Measurements from ENCODE around the gene CRB2. TPM values are rescaled to one million over a fixed set of nuclear protein-coding genes. Genes with fewer than 3 reads are reported as not detected.

CRB2 gene
- total and polyA plus RNA-seq, 2 of the 13 experiments (the other 11 are each of a cell fraction or from before 2014, with no cell fraction given), result 0.01 to 0.29 TPM

- 0 out of 2 replicates have a peak, but pooled peaks have one; percentile 40 for TF ChIP-seq DZIP1 (CRISPR knock-in tag; IDR thresholded peaks at IDR 0.05)
- peak; percentile 81; the same call in 1 of the 2 replicates for TF ChIP-seq ARNTL (CRISPR knock-in tag; IDR thresholded peaks at IDR 0.05)
- TF ChIP-seq SALL2 (CRISPR knock-in tag; IDR thresholded peaks at IDR 0.05), result no peak
- TF ChIP-seq SIN3A (IDR thresholded peaks at IDR 0.05; ENCODE audit: borderline replicate concordance, low read depth, low read length), result no peak
- no peak for TF ChIP-seq KDM3A (CRISPR knock-in tag; IDR thresholded peaks at IDR 0.05; ENCODE audit: low read depth)
- no peak for TF ChIP-seq EHMT2 (IDR thresholded peaks at IDR 0.05; ENCODE audit: borderline replicate concordance, low read depth, low read length)
- no peak for TF ChIP-seq ZNF230 (CRISPR knock-in tag; IDR thresholded peaks at IDR 0.05)
Measured at GRCh38 chr9:123346026-123346425, 10.0 kb upstream of the CRB2 start (continued).

GRCh38 chr9:123346826-123347225 is 9.2 kb upstream of the CRB2 start:
- H3K27ac ChIP-seq (ENCODE audit: extremely low read length, insufficient read depth, low read length), result no peak overlapping the region
- H3K9ac ChIP-seq (ENCODE audit: insufficient read depth, low read depth, low read length), result no peak overlapping the region
- no peaks in the 10 kb centered on the region for H3K9me3 ChIP-seq (ENCODE audit: low read length)
- no peak overlapping the region for H2AFZ ChIP-seq (ENCODE audit: low read length)
- POLR2A ChIA-PET, result no interaction called here
- peaks cover 2 to 43% of the 10 kb centered on the region in 2 experiments; a peak in 3 of 5 replicates for H3K27me3 ChIP-seq (ENCODE audit: control insufficient read depth in 1 of 2, insufficient read depth in 2 of 2, low read length in 2 of 2)
- WGBS (ENCODE audit: low lambda C conversion rate), result 80% methylated on average over 3 of the region's 3 CpGs
- no peaks in the 10 kb centered on the region for H3K36me3 ChIP-seq (replicated peaks in 1 of 2; ENCODE audit: control insufficient read depth in 1 of 2, insufficient read depth in 2 of 2, low read length in 2 of 2)
- no peak for ATAC-seq
- H3K4me2 ChIP-seq (ENCODE audit: low read depth, low read length), result no peak overlapping the region
- CTCF ChIA-PET (ENCODE audit: low intra/inter-chr PET ratio, low total read pairs), result no interaction called here
- in situ Hi-C loops (cut with HindIII; ENCODE audit: extremely low pct_ligation_motif_present, low pct_unique_long_range_greater_than_20kb) (no loop called here), intact Hi-C loops (cut with micrococcal nuclease; ENCODE audit: unreplicated experiment) (loop anchor here (5.0 kb wide), 1 partner anchor 245 kb away; no protein-coding TSS in a partner anchor)
- no peak overlapping the region for H3K4me3 ChIP-seq (replicated peaks in 1 of 3; ENCODE audit: insufficient read depth in 1 of 3, low read depth in 2 of 3, low read length in 3 of 3)
- H3K4me1 ChIP-seq (ENCODE audit: insufficient read depth, low read length), result peaks cover 44% of the 10 kb centered on the region
- no peaks in the 10 kb centered on the region for H3K79me2 ChIP-seq (ENCODE audit: insufficient read depth, low read length)
- FAIRE-seq, result no peak
- no peak for DNase-seq (ENCODE audit: low spot score)
- BruUV-seq (replicated peaks), result no TSS peak
- no peaks in the 10 kb centered on the region for H4K20me1 ChIP-seq (ENCODE audit: insufficient read depth, low read length)
- TF ChIP-seq STAT6 (CRISPR knock-in tag; IDR thresholded peaks at IDR 0.05; ENCODE audit: borderline replicate concordance) (no peak), ARNT (IDR thresholded peaks at IDR 0.05) (0 out of 2 replicates have a peak, but pooled peaks have one; percentile 29), TFAP4 (IDR thresholded peaks at IDR 0.05; ENCODE audit: borderline replicate concordance, low read depth) (no peak), ZNF674 (CRISPR knock-in tag; IDR thresholded peaks at IDR 0.05; ENCODE audit: low read depth) (no peak), ZNF777 (CRISPR knock-in tag; IDR thresholded peaks at IDR 0.05) (no peak)
